Keratinocyte (primary cell): Measurements from ENCODE around the gene APOL3.
"Not testable (repeated sequence)": the region's sequence is repeated elsewhere in the genome, so short reads cannot be mapped to it uniquely, and the experiment has no call there.

Source experiments
- EZH2 ChIP-seq: IDR thresholded peaks from one replicate; pipeline ENCODE4 v1.6.1; 2012; ENCODE audit warnings: inconsistent platforms, mild to moderate bottlenecking, low read length, moderate library complexity
- TF ChIP-seq, protein P1 (sequence below), 3 experiments: IDR thresholded peaks in 1 of 3; conservative IDR thresholded peaks in 1 of 3; optimal IDR thresholded peaks in 1 of 3; 2 replicates in 2 of 3; 3 replicates in 1 of 3; pipeline versions ENCODE3 to v1.5.1; 2011; ENCODE audit warnings: low read length in 3 of 3, mild to moderate bottlenecking in 3 of 3, moderate library complexity in 2 of 3, control low read depth in 1 of 3, inconsistent platforms in 1 of 3; ENCODE audit not compliant: insufficient read depth in 2 of 3; ENCODE audit errors: extremely low read depth in 1 of 3

DNA sequence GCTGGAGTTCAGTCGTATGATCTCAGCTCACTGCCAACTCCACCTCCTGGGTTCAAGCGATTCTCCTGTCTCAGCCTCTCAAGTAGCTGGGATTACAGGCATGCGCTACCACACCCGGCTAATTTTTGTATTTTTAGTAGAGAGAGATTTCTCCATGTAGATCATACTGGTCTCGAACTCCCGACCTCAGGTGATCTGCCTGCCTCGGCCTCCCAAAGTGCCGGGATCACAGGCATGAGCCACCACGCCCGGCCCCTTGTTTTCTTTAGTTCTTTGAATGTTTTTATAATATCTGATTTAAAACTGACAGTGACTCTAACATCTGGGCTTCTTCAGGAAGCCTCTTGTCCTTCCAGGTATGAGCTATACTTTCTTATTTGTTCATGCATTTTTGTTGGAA lies 61.0 kb downstream of the APOL3 start:
- TF ChIP-seq, protein P1, sequence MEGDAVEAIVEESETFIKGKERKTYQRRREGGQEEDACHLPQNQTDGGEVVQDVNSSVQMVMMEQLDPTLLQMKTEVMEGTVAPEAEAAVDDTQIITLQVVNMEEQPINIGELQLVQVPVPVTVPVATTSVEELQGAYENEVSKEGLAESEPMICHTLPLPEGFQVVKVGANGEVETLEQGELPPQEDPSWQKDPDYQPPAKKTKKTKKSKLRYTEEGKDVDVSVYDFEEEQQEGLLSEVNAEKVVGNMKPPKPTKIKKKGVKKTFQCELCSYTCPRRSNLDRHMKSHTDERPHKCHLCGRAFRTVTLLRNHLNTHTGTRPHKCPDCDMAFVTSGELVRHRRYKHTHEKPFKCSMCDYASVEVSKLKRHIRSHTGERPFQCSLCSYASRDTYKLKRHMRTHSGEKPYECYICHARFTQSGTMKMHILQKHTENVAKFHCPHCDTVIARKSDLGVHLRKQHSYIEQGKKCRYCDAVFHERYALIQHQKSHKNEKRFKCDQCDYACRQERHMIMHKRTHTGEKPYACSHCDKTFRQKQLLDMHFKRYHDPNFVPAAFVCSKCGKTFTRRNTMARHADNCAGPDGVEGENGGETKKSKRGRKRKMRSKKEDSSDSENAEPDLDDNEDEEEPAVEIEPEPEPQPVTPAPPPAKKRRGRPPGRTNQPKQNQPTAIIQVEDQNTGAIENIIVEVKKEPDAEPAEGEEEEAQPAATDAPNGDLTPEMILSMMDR (optimal IDR thresholded peaks at IDR 0.05 in 1 of 3, IDR thresholded peaks at IDR 0.05 in 1 of 3, conservative IDR thresholded peaks at IDR 0.05 in 1 of 3; ENCODE audit: extremely low read depth in 1 of 3, insufficient read depth in 2 of 3, low read length in 3 of 3), result not testable (repeated sequence)
- not testable (repeated sequence) for TF ChIP-seq EZH2
